DMS153 (cell line): ENCODE data around the gene MCF2L2.

ENCODE experiments used
- DNase-seq: peaks from one replicate; lab custom pipeline; 2025; lab: John Stamatoyannopoulos, UW

Gene MCF2L2

GRCh38 chr3:183293966-183294365 lies 134.5 kb downstream of the MCF2L2 start:
- DNase-seq: no peak

DNA sequence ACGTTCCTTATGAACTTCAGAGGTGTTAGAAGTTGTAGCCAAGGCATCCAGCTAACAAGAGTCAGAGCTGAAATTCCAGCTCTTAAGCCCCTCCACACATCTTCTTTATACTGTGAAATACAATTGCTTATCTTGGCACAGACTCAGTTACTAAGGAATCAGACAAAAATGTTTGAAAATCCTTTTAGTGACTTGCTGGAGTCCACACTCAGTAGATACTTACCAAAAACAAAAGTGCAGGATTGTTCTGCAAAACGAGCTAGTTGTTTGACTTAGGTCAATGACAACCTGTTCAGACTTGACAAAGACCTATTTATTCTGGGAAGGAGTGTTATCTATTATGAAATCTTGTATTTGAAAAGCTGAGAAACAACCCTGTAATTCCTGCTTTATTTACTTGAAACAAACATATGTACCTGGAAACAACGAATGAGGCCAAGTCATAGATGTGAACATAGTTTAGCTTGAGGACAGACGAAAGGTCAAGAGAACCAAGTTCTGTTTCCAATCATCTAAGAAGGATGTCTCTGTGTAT lies 136.9 kb downstream of the MCF2L2 start:
- no peak for DNase-seq

DNA sequence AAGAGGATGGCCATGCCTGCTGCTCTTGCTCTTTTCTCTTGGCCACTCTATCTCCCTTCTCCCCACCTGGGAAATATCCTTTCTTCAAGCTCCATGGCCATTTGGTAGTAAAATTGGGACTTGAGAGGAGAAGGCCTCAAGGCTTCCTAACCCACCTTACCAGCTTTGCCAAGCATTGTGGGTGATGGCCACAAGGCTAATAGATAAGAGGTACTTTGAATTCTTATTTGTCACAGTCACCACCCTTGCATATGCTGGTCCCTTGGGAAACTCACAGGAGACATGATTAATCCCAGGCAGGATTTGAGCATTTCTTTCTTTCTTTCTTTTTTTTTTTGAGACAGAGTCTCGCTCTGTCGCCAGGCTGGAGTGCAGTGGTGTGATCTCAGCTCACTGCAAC lies 138.2 kb downstream of the MCF2L2 start:
- no peak for DNase-seq

DNA sequence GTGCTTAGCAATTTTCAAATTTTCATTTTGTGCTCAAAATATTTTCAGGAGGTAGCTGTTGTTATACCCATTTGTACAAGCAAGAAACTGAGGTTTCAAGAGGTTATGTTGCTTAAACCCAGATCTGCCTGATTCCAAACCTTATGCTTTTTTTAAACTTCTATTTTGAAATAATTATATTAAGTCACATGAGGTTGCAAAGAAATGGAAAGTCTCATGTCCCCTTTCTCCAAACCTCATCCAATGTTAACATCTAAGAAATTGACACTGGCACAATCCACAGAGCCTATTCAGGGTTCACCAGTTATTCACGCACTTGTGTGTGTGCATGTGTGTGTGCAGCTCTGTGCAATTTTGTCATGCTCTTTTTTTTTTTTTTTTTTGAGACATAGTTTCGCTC lies 140.3 kb downstream of the MCF2L2 start:
- DNase-seq: no peak

DNA sequence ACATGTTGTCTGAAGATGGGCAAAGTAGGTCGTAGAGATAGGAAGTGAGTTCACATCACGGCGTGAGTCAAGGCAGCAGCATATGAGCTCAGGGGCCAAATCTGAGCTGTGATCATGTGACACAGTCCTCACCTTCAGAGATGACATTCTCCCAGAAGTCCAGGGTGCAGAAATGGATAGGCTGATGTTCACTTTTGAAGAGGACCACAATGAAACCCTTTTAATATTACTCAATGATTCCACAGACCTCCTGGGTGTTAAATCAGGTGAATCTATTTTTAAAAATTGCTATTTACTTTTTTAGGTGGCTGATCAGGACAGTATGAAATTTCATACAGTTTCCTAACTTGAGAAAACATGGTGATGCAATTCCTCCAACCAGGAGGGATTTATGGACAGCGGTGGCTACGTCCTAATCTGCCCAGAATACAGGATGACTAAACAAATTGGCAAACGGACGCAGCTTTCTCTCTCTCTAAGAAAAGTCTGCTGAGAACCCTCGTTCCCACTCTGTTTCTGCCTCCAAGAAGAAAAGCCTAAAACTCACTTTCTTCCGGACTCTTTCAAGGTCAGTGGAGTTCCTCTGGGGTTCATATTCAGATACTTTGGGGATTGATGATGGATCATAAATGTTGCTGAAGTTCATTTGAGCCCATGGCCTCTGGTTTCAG lies 141.0 kb downstream of the MCF2L2 start:
- no peak for DNase-seq

- DNase-seq: peak; percentile 93
Observed at GRCh38 chr3:183285828-183286457, 142.5 kb downstream of the MCF2L2 start.

DNA sequence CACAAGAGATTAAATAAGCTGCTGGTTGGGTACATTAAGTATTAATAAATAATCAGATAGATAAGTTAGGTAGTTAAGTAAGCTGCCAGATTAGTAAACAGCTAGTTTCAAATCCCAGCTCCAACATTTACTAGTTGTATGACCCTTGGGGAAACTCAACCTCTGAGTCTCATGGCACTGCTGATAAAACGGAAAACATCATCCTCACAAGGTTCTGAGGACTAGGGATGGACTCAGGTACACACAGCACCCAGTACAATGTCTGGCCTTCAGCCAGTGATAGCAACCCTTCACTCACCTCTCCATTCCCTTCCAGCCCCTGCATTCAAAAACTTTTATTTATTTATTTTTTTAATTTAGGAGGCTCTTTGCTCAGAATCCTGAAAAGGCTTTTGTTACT lies 143.1 kb downstream of the MCF2L2 start:
- no peak for DNase-seq

GRCh38 chr3:183284570-183284969 lies 143.8 kb downstream of the MCF2L2 start:
- no peak for DNase-seq

- DNase-seq: no peak
Observed at GRCh38 chr3:183283886-183284285, 144.5 kb downstream of the MCF2L2 start.

DNA sequence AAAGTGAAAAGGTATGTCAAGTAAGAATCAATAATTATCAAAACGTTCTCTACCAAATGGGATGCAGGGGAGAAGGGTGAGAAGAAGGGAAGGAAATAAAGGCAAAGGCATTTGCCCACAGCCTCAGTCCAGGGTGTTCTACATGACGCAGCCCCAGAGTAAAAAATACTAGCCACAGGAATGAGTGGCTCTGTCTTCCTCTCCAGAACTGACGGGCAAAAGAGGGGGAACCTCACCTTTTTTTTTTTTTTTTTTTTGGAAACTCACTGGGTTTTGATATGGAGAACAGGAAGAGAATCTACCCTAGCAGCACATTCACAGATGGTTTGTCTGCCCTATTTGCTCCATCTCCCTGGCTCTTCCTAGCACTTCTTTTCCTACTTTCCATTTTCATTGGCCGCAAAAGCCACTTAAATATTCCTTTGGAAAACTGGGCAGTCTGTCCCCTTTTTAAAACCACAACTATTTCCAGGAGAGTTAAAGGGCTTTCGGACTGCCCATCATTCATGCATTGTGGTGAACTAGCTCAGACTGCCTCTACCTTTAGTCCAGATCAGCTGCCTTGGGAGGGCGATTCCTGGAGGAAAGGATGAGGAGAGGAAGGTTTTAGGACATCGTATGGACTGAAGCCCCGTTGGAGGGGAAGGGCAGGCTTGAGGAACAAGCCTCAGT lies 147.2 kb downstream of the MCF2L2 start:
- DNase-seq: no peak

DNA sequence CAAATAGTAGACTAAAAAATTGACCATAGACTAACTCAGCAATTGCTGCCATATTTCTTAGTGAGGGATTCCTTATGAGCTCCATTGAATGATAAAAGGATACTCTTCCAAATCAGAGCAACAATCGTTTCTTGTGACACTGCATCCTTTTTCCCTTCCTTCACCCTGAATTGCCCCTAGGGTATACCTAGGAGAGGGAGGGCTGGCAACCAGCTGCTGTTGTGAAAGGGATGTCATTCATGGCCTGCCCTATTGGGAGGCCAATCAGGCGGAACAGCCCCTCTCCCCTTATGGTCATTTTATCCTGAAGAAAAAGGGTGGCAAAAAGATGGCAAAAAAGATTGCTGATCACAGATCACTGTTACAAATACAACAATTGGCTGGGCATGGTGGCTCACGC lies 149.0 kb downstream of the MCF2L2 start:
- no peak for DNase-seq

- DNase-seq: no peak
Observed at GRCh38 chr3:183278479-183279088, 149.8 kb downstream of the MCF2L2 start.

DNA sequence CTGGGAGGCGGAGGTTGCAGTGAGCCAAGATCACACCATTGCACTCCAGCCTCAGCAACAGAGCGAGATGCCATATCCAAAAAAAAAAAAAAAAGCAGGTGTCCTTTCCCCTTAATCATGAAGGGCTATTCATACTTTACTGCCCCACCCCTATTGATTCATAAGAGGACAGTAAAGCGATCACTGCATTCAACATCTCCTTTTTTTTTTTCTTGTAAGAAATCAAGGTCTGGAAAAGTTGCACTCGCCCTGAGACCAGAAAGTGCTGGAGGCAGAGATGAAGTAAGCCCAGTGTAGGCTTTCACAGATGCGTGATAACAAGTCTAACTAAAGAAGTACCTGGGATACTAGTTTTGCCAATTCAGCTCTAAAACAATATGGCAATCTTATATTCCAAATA lies 151.2 kb downstream of the MCF2L2 start:
- no peak for DNase-seq

DNA sequence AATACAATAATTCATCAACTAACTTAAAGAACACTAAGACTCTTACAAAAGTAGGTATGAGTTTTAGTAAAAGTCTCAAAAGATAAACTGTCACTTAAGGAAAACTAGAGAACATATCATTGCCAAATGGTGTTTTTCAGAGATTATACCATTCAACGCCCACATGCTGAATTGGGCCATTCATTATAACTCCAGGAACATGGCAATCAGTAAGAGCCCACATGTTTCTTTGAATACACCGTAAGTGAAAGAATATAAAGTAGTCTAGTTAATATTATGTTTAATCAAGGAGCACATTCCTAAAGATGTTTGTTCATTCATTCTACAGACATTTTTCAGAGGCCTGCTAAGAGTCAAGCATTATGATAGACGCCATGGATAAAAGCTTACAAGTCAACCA lies 152.5 kb downstream of the MCF2L2 start:
- DNase-seq: no peak

- DNase-seq: no peak
Observed at GRCh38 chr3:183275418-183275817, 153.0 kb downstream of the MCF2L2 start.

DNA sequence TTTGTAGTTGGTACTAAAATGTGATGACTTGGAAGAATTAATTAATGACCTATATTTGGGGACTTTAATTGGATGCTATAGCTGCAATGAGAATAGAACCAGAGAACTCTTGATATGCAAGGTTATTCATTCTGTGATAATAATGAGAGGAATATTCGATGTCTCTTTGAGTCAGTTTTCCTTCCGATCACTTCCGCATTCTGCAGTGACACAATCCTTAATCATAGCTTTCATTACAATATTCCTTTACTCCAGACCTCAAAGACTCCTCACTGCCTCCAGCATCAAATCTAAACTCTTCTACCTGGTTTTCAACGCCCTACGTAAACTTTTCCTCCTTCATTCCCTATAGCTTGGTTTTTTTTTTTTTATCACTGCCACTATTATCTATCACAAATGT lies 153.8 kb downstream of the MCF2L2 start:
- DNase-seq: no peak

DNA sequence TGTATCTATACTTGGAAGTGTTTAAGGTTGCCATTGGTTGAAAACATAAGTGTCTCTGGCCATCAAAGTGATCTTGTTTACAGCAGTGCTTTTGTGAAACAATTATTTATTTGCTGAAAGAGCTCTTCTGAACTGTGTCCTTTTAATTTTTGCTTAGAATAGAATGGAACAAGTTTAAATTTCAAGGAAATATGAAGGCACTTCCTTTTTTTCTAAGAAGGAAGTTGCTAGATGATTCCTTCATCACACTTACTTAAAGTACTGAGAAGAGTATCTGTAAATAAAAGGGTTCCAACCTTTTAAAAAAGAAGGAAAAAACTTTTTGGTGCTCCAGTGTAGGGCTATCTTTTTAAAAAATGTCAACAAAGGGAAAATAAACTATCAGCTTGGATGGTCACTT lies 155.6 kb downstream of the MCF2L2 start:
- DNase-seq: no peak

- no peak for DNase-seq
Observed at GRCh38 chr3:183272142-183272541, 156.3 kb downstream of the MCF2L2 start.

DNA sequence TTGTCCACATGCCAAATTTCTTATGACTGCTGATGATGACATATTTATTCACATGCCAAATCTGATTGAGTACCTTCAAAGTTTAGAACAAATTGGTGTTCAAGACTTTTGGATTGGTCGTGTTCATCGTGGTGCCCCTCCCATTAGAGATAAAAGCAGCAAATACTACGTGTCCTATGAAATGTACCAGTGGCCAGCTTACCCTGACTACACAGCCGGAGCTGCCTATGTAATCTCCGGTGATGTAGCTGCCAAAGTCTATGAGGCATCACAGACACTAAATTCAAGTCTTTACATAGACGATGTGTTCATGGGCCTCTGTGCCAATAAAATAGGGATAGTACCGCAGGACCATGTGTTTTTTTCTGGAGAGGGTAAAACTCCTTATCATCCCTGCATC lies 158.1 kb downstream of the MCF2L2 start:
- DNase-seq: no peak

- no peak for DNase-seq
Observed at GRCh38 chr3:183269345-183269744, 159.1 kb downstream of the MCF2L2 start.

GRCh38 chr3:183268366-183268765 lies 160.1 kb downstream of the MCF2L2 start:
- no peak for DNase-seq

DNA sequence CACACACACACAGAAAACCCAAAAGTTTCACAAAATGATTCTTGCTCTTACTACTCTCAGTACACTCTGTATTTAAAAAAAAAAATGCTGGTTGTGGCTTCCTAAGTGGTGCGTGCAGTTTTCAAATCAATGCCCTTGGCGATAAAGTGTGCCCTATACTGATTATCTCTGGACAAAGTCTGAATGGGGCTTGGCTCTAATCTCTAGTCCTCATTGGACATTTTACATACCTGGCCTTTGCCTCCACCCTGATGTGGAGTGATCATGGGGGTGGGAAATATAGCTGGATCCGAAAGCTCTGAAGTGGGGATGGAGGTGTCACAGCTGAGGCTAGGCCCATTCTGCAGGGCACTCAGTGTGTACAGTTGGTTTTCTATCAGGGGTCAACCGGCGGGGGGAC lies 161.3 kb downstream of the MCF2L2 start:
- no peak for DNase-seq

GRCh38 chr3:183266454-183266853 lies 162.0 kb downstream of the MCF2L2 start:
- DNase-seq: no peak
